Thyroid gland (tissue), 4 donors: Measurements from ENCODE around the gene TPBG.

Experiments used
- CTCF ChIP-seq, 6 experiments: fragments of 200-600 bp in 3 of 6; fragments of 450-650 bp in 3 of 6; sonication (generic) in 3 of 6; IDR thresholded peaks; one replicate each; pipeline ENCODE4 v1.5.1; 2016 to 2019; ENCODE audit warnings: antibody characterized with exemption in 6 of 6, mild to moderate bottlenecking in 2 of 6, inconsistent platforms in 1 of 6, moderate library complexity in 1 of 6
- POLR2A ChIP-seq, 2 donors: fragments of 450-650 bp; IDR thresholded peaks; one replicate each; pipeline ENCODE4 v1.6.1; 2017; ENCODE audit warnings: antibody characterized with exemption in 2 of 2, mild to moderate bottlenecking in 2 of 2, moderate library complexity in 1 of 2

GRCh38 chr6:82372656-82373055 lies 9.0 kb downstream of the TPBG start:
- TF ChIP-seq CTCF (IDR thresholded peaks at IDR 0.05) = no peak
- TF ChIP-seq POLR2A (IDR thresholded peaks at IDR 0.05) = no peak
